ENCODE results near the gene METTL16. TPM values are rescaled to one million over a fixed set of nuclear protein-coding genes. Genes with fewer than 3 reads are reported as not detected.
A peak's percentile ranks its signal among the peaks of the same experiment; 100 is the strongest.

The METTL16 gene
- total and polyA plus RNA-seq, 4 experiments from 2014 or later: 7.5 to 51.8 (median 39.5) TPM

GRCh38 chr17:2371183-2372130, 140.2 kb downstream of the METTL16 start:
- Mint-ChIP-seq H3K4me1 (no peaks in the 10 kb centered on the region), H3K4me3 (no peak overlapping the region), H3K36me3 (peaks cover 10 to 37% of the 10 kb centered on the region in 2 donors), H3K9me3 (peaks cover 0 to 2% (median 0%) of the 10 kb centered on the region in 8 donors), H3K27ac (peak overlapping the region in 3 of 7 donors; percentile 17 to 51 (median 43)), H3K27me3 (no peaks in the 10 kb centered on the region)
- intact Hi-C loops (cut with micrococcal nuclease): no loop called here
- POLR2A ChIA-PET (ENCODE audit: partially characterized antibody): no interaction called here
- Histone ChIP-seq H3K4me1 (ENCODE audit: insufficient read depth, low read length) (no peaks in the 10 kb centered on the region), H3K27me3 (ENCODE audit: insufficient read depth, low read length) (no peaks in the 10 kb centered on the region), H3K4me3 (ENCODE audit: low read length in 2 of 2) (no peak overlapping the region), H3K9me3 (ENCODE audit: control insufficient read depth in 1 of 2, low read length in 2 of 2) (no peaks in the 10 kb centered on the region), H3K36me3 (ENCODE audit: insufficient read depth, low read length) (peaks cover 9% of the 10 kb centered on the region), H3K27ac (ENCODE audit: low read depth, low read length) (no peak overlapping the region)
- CTCF ChIA-PET (ENCODE audit: partially characterized antibody): no interaction called here
- no peak for DNase-seq

- POLR2A ChIA-PET (ENCODE audit: partially characterized antibody): no interaction called here
- Mint-ChIP-seq H3K9me3 (peaks cover 0 to 2% (median 0%) of the 10 kb centered on the region in 8 donors), H3K4me3 (no peak overlapping the region), H3K27ac (peak overlapping the region in 1 of 7 donors; percentile 12), H3K27me3 (no peaks in the 10 kb centered on the region), H3K4me1 (no peaks in the 10 kb centered on the region), H3K36me3 (peaks cover 10 to 42% of the 10 kb centered on the region in 2 donors)
- no peak overlapping the region for H3K4me3 ChIP-seq (ENCODE audit: low read length in 2 of 2)
- DNase-seq: no peak
- CTCF ChIA-PET (ENCODE audit: partially characterized antibody): interaction anchor here (1.1 to 4.1 kb wide), 2 partner anchors 13 to 46 kb away, joined by 4 to 18 read pairs; no protein-coding TSS in a partner anchor
- intact Hi-C loops (cut with micrococcal nuclease): no loop called here
- peaks cover 9% of the 10 kb centered on the region for H3K36me3 ChIP-seq (ENCODE audit: insufficient read depth, low read length)
- no peaks in the 10 kb centered on the region for H3K9me3 ChIP-seq (ENCODE audit: control insufficient read depth in 1 of 2, low read length in 2 of 2)
- H3K27me3 ChIP-seq (ENCODE audit: insufficient read depth, low read length): no peaks in the 10 kb centered on the region
- H3K27ac ChIP-seq (ENCODE audit: low read depth, low read length): no peak overlapping the region
- no peaks in the 10 kb centered on the region for H3K4me1 ChIP-seq (ENCODE audit: insufficient read depth, low read length)
Measured at GRCh38 chr17:2370211-2370589, 141.5 kb downstream of the METTL16 start.

GRCh38 chr17:2369551-2370210, 142.0 kb downstream of the METTL16 start:
- intact Hi-C loops (cut with micrococcal nuclease): no loop called here

GRCh38 chr17:2369039-2369438, 142.6 kb downstream of the METTL16 start:
- H3K4me3 ChIP-seq (ENCODE audit: low read length in 2 of 2): no peak overlapping the region
- H3K9me3 Mint-ChIP-seq: peaks cover 0 to 2% (median 0%) of the 10 kb centered on the region in 8 donors
- no peak overlapping the region for H3K4me3 Mint-ChIP-seq
- peak overlapping the region in 2 of 7 donors; percentile 41 to 46 for H3K27ac Mint-ChIP-seq
- no peaks in the 10 kb centered on the region for H3K9me3 ChIP-seq (ENCODE audit: control insufficient read depth in 1 of 2, low read length in 2 of 2)
- POLR2A ChIA-PET (ENCODE audit: partially characterized antibody): no interaction called here
- intact Hi-C loops (cut with micrococcal nuclease): no loop called here
- H3K4me1 ChIP-seq (ENCODE audit: insufficient read depth, low read length): no peaks in the 10 kb centered on the region
- no peak overlapping the region for H3K27ac ChIP-seq (ENCODE audit: low read depth, low read length)
- CTCF ChIA-PET (ENCODE audit: partially characterized antibody): interaction anchor here (4.1 kb wide), 1 partner anchor 14 kb away, joined by 18 read pairs; no protein-coding TSS in a partner anchor
- H3K4me1 Mint-ChIP-seq: no peaks in the 10 kb centered on the region
- H3K36me3 Mint-ChIP-seq: peaks cover 10 to 38% of the 10 kb centered on the region in 2 donors
- H3K27me3 Mint-ChIP-seq: no peaks in the 10 kb centered on the region
- H3K36me3 ChIP-seq (ENCODE audit: insufficient read depth, low read length): peaks cover 14% of the 10 kb centered on the region
- no peak for DNase-seq
- no peaks in the 10 kb centered on the region for H3K27me3 ChIP-seq (ENCODE audit: insufficient read depth, low read length)

More at GRCh38 chr17:2369551-2370210, 142.0 kb downstream of the METTL16 start:
- POLR2A ChIA-PET (ENCODE audit: partially characterized antibody): no interaction called here
- no peaks in the 10 kb centered on the region for H3K27me3 ChIP-seq (ENCODE audit: insufficient read depth, low read length)
- H3K36me3 ChIP-seq (ENCODE audit: insufficient read depth, low read length): peaks cover 9% of the 10 kb centered on the region
- Mint-ChIP-seq H3K4me1 (no peaks in the 10 kb centered on the region), H3K27me3 (no peaks in the 10 kb centered on the region), H3K4me3 (no peak overlapping the region), H3K27ac (peak overlapping the region in 3 of 7 donors; percentile 46 to 75 (median 48)), H3K9me3 (peaks cover 0 to 2% (median 0%) of the 10 kb centered on the region in 8 donors), H3K36me3 (peaks cover 10 to 38% of the 10 kb centered on the region in 2 donors)
- no peak overlapping the region for H3K27ac ChIP-seq (ENCODE audit: low read depth, low read length)
- no peaks in the 10 kb centered on the region for H3K4me1 ChIP-seq (ENCODE audit: insufficient read depth, low read length)
- no peak overlapping the region for H3K4me3 ChIP-seq (ENCODE audit: low read length in 2 of 2)
- CTCF ChIA-PET (ENCODE audit: partially characterized antibody): interaction anchor here (1.1 to 4.1 kb wide), 2 partner anchors 13 to 46 kb away, joined by 4 to 18 read pairs; no protein-coding TSS in a partner anchor
- no peaks in the 10 kb centered on the region for H3K9me3 ChIP-seq (ENCODE audit: control insufficient read depth in 1 of 2, low read length in 2 of 2)
- DNase-seq: no peak

- intact Hi-C loops (cut with micrococcal nuclease): no loop called here
- peaks cover 19% of the 10 kb centered on the region for H3K36me3 ChIP-seq (ENCODE audit: insufficient read depth, low read length)
- Mint-ChIP-seq H3K27ac (peak overlapping the region in 1 of 7 donors; percentile 11), H3K27me3 (no peaks in the 10 kb centered on the region), H3K4me1 (no peaks in the 10 kb centered on the region), H3K4me3 (no peak overlapping the region), H3K36me3 (peaks cover 10 to 39% of the 10 kb centered on the region in 2 donors), H3K9me3 (peaks cover 0 to 2% (median 0%) of the 10 kb centered on the region in 8 donors)
- no peak overlapping the region for H3K4me3 ChIP-seq (ENCODE audit: low read length in 2 of 2)
- ChIA-PET POLR2A (ENCODE audit: partially characterized antibody) (no interaction called here), CTCF (ENCODE audit: partially characterized antibody) (interaction anchor here (4.1 kb wide), 1 partner anchor 14 kb away, joined by 18 read pairs; no protein-coding TSS in a partner anchor)
- H3K9me3 ChIP-seq (ENCODE audit: control insufficient read depth in 1 of 2, low read length in 2 of 2): no peaks in the 10 kb centered on the region
- no peak overlapping the region for H3K27ac ChIP-seq (ENCODE audit: low read depth, low read length)
- no peak for DNase-seq
- H3K27me3 ChIP-seq (ENCODE audit: insufficient read depth, low read length): no peaks in the 10 kb centered on the region
- no peaks in the 10 kb centered on the region for H3K4me1 ChIP-seq (ENCODE audit: insufficient read depth, low read length)
Measured at GRCh38 chr17:2368359-2368758, 143.3 kb downstream of the METTL16 start.

GRCh38 chr17:2366747-2367494, 144.8 kb downstream of the METTL16 start:
- Mint-ChIP-seq H3K27ac (peak overlapping the region in 1 of 7 donors; percentile 76), H3K4me3 (no peak overlapping the region), H3K9me3 (no peaks in the 10 kb centered on the region), H3K36me3 (peaks cover 14 to 40% of the 10 kb centered on the region in 2 donors), H3K27me3 (no peaks in the 10 kb centered on the region), H3K4me1 (no peaks in the 10 kb centered on the region)
- no peak for DNase-seq
- CTCF ChIA-PET (ENCODE audit: partially characterized antibody): interaction anchor here (4.1 kb wide), 1 partner anchor 16 kb away, joined by 18 read pairs; no protein-coding TSS in a partner anchor
- Histone ChIP-seq H3K36me3 (ENCODE audit: insufficient read depth, low read length) (peaks cover 24% of the 10 kb centered on the region), H3K27me3 (ENCODE audit: insufficient read depth, low read length) (no peaks in the 10 kb centered on the region), H3K4me1 (ENCODE audit: insufficient read depth, low read length) (no peaks in the 10 kb centered on the region), H3K9me3 (ENCODE audit: control insufficient read depth in 1 of 2, low read length in 2 of 2) (no peaks in the 10 kb centered on the region), H3K4me3 (ENCODE audit: low read length in 2 of 2) (no peak overlapping the region), H3K27ac (ENCODE audit: low read depth, low read length) (no peak overlapping the region)
- intact Hi-C loops (cut with micrococcal nuclease): no loop called here
- POLR2A ChIA-PET (ENCODE audit: partially characterized antibody): no interaction called here

Measured in CD4-positive, alpha-beta memory T cell (primary cell).